ENCODE data around the gene TMPRSS13. TPM values are rescaled to one million over a fixed set of nuclear protein-coding genes. Genes with fewer than 3 reads are reported as not detected.

TMPRSS13 gene
- total and polyA plus RNA-seq, 2 of the 13 experiments (the other 11 are each of a cell fraction or from before 2014, with no cell fraction given): not detected

GRCh38 chr11:117855912-117856651 is 73.1 kb downstream of the TMPRSS13 start (continued):
- no peak for TF ChIP-seq ZNF180 (CRISPR knock-in tag; IDR thresholded peaks at IDR 0.05; ENCODE audit: borderline replicate concordance, low read depth)
- no peak for TF ChIP-seq TAF1 (CRISPR knock-in tag; IDR thresholded peaks at IDR 0.05)
- TF ChIP-seq PAX8 (CRISPR knock-in tag; IDR thresholded peaks at IDR 0.05; ENCODE audit: borderline replicate concordance): no peak
- no peak for TF ChIP-seq NONO (IDR thresholded peaks at IDR 0.05)
- TF ChIP-seq NONO (CRISPR knock-in tag; conservative IDR thresholded peaks at IDR 0.05): no peak
- no peak for TF ChIP-seq CENPX (CRISPR knock-in tag; IDR thresholded peaks at IDR 0.05)

GRCh38 chr11:117855186-117855845 is 73.9 kb downstream of the TMPRSS13 start:
- Histone ChIP-seq H3K27me3 (ENCODE audit: control insufficient read depth in 1 of 2, insufficient read depth in 2 of 2, low read length in 2 of 2) (peaks cover 3 to 48% of the 10 kb centered on the region in 2 experiments; a peak in 4 of 5 replicates), H2AFZ (ENCODE audit: low read length) (no peak overlapping the region), H3K4me3 (replicated peaks in 1 of 3; ENCODE audit: insufficient read depth in 1 of 3, low read depth in 2 of 3, low read length in 3 of 3) (no peak overlapping the region), H3K4me1 (ENCODE audit: insufficient read depth, low read length) (no peaks in the 10 kb centered on the region), H3K27ac (ENCODE audit: extremely low read length, insufficient read depth, low read length) (no peak overlapping the region), H3K9me3 (ENCODE audit: low read length) (no peaks in the 10 kb centered on the region), H4K20me1 (ENCODE audit: insufficient read depth, low read length) (no peaks in the 10 kb centered on the region), H3K4me2 (ENCODE audit: low read depth, low read length) (no peak overlapping the region), H3K79me2 (ENCODE audit: insufficient read depth, low read length) (no peaks in the 10 kb centered on the region), H3K9ac (ENCODE audit: insufficient read depth, low read depth, low read length) (no peak overlapping the region), H3K36me3 (replicated peaks in 1 of 2; ENCODE audit: control insufficient read depth in 1 of 2, insufficient read depth in 2 of 2, low read length in 2 of 2) (no peaks in the 10 kb centered on the region)
- FAIRE-seq (no peak), DNase-seq (ENCODE audit: low spot score) (no peak), ATAC-seq (no peak)
- intact Hi-C loops (cut with micrococcal nuclease; ENCODE audit: unreplicated experiment): no loop called here
- WGBS (ENCODE audit: low lambda C conversion rate): 5% methylated on average over 7 of the region's 12 CpGs
- ChIA-PET POLR2A (no interaction called here), CTCF (ENCODE audit: low intra/inter-chr PET ratio, low total read pairs) (no interaction called here)
- in situ Hi-C loops (cut with HindIII; ENCODE audit: extremely low pct_ligation_motif_present, low pct_unique_long_range_greater_than_20kb): no loop called here
- no TSS peak for BruUV-seq (replicated peaks)
- TF ChIP-seq HINFP (CRISPR knock-in tag; IDR thresholded peaks at IDR 0.05; ENCODE audit: low read depth) (no peak), ZNF83 (CRISPR knock-in tag; IDR thresholded peaks at IDR 0.05; ENCODE audit: borderline replicate concordance) (no peak), REL (CRISPR knock-in tag; conservative IDR thresholded peaks at IDR 0.05) (no peak), ETV5 (CRISPR knock-in tag; IDR thresholded peaks at IDR 0.05; ENCODE audit: borderline replicate concordance) (no peak), PBX3 (CRISPR knock-in tag; IDR thresholded peaks at IDR 0.05; ENCODE audit: borderline replicate concordance) (no peak), AHR (CRISPR knock-in tag; IDR thresholded peaks at IDR 0.05) (no peak), ZNF414 (CRISPR knock-in tag; IDR thresholded peaks at IDR 0.05) (no peak), KLF9 (CRISPR knock-in tag; IDR thresholded peaks at IDR 0.05; ENCODE audit: low read depth) (no peak), KDM6A (CRISPR knock-in tag; IDR thresholded peaks at IDR 0.05; ENCODE audit: low read depth) (no peak), SSRP1 (CRISPR knock-in tag; IDR thresholded peaks at IDR 0.05) (no peak), HNRNPK (IDR thresholded peaks at IDR 0.05; ENCODE audit: low read depth, low read length, poor library complexity, severe bottlenecking) (no peak), RORA (CRISPR knock-in tag; IDR thresholded peaks at IDR 0.05) (no peak), ZNF704 (CRISPR knock-in tag; IDR thresholded peaks at IDR 0.05; ENCODE audit: borderline replicate concordance) (no peak)

All from HepG2 (cell line).